Right renal cortex interstitium (tissue), 3 donors: ENCODE data around the gene TGFBR3L. TPM values are rescaled to one million over a fixed set of nuclear protein-coding genes. Genes with fewer than 3 reads are reported as not detected.

Experiments
- DNase-seq, 3 donors: peaks; one replicate each; pipeline ENCODE4 v3.0.0-alpha.2; 2013; ENCODE audit warnings: low read depth in 3 of 3, low spot score in 2 of 3
- polyA plus RNA-seq, 3 donors: library from polyadenylated mRNA; unstranded; fragments of 120-200 nt; gene quantifications; one replicate each; pipeline ENCODE4 v1.2.1, GENCODE V29; 2013; ENCODE audit not compliant: insufficient read length in 3 of 3

TGFBR3L gene
- under 1 TPM; 0.12 to 0.45 (median 0.32) TPM for polyA plus RNA-seq

DNA sequence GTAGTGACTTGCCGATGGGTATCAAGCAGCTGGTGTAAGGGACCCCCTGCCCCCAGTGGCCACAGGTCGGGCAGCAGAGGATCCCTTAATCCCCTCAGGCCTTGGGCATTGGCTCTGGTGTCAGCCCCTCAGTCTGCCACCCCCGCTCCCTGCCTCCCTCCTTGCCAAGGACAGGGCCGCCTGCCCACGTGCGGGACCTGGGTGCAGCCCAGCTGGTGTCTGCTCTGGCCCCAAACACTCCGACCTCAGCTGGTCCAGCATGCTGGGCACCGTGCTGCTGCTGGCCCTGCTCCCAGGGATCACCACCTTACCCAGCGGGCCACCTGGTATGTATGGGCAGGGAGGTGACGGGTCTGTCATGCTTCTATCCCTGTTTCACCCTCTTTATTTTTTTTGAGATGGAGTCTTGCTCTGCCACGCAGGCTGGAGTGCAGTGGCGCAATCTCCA lies at the start of gene TGFBR3L:
TSS of gene TGFBR3L (plus strand) at position 233 of the 448 bp plus-strand sequence.
- no peak for DNase-seq

DNA sequence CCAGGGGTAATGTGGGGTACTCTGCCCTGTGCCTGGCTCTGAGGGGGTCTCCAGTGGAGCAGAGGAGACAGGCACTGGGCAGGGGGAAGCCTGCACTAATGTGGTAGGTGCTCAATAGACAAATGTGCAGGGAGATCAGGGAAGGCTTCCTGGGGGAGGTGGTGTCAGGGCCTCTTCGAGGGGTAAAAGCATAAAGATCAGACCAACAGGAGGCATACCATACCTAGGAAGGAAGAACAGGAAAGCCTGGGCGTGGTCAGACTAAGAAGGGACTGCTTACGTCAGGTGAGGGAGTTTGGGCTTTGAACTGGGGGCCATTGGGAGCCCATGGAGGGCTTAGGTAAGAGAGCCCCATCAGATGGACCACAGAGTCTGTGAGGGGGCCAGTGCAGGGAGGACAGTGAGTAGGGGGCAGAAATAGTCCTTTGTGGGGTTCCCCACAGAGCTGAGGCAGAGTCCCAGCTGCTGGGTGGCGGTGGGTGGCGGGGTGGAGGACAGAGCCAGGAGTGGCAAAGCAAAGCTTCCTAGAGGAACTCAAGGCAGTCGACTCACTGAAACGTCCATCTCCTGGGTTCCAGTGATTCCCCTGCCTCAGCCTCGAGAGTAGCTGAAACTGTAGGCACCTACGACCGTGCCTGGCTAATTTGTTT lies 49.2 kb upstream of the TGFBR3L start:
- DNase-seq: no peak

DNA sequence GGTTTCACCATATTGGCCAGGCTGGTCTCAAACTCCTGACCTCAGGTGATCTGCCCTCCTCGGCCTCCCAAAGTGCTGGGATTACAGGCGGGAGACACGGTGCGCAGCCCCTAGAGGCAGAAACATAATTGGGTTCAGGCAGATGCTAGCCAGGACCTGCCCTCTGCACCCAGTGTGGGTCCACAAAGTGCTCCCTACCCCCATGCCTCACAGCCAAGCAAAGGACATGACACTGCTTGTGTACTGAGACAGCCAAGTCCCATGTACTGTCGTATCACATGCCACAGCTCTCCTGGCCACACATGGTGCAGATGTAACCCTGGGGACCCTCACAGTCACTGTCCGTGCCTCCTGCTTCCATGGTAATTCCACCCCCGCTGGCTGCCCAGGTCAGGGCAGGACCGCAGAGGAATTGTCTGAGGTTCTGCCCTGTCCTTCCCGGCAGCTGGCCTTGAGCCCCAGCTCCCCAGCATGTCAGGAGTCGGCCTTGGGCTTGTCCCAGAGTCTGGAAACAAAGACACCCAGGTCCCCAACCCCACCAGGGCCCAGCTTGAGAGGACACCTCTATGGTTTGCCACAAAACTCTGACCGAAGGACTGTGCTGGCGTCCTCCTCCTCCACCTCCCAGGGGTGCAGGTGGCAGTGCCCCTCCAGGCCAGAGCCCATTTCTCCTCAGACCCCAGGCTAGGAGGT lies 48.1 kb upstream of the TGFBR3L start:
- DNase-seq: no peak

DNA sequence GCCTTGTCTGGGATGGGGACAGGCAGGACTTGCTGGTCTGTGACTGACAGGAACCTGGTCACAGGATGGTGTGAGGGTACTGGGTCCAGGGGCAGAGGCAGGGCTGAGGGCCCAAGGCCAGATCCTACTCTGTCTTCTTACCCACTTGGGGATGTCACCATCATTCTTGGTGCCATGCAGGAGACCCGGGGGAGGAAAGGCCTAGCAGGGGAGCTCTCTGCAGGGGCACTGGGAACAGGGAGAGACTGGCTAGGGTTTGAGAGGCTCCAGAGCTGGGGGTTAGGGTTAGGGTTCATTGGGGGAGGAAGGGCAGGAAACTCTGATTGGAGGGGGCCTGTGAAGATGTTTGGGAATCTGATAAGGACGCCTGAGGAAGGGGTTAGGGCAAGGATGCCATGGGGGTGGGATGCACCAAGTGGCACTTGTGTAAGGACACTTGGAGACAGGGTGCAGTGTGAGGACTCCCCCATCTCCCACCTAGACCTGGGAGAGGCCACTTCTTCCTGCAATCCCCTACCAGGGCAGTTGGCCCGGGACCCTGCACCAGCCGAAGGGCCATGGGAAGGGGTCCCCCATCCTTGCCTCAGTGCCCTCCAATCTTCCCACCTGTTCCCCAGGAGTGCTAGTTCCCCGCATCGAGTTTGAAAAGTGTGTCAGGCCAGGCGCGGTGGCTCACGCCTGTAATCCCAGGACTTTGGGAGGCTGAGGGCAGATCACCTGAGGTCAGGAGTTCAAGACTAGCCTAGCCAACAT lies 47.4 kb upstream of the TGFBR3L start:
- no peak for DNase-seq

DNA sequence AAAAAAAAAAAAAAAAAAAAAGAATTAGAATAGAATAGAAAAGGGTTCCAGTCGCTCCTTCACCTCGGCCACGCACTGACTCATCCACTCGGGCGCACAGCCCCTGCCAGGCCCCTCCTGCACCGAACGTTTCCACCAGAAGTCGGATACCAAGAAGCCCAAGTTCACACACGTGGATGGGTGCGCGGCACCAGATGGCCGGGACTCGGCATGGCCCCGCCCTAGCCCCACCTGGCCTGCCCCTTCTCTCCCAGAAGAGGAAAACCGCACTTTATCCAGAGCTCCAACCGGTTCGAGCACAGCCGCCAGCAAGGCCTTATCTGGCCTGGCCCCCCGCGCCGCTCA lies 46.3 kb upstream of the TGFBR3L start:
- no peak for DNase-seq

DNA sequence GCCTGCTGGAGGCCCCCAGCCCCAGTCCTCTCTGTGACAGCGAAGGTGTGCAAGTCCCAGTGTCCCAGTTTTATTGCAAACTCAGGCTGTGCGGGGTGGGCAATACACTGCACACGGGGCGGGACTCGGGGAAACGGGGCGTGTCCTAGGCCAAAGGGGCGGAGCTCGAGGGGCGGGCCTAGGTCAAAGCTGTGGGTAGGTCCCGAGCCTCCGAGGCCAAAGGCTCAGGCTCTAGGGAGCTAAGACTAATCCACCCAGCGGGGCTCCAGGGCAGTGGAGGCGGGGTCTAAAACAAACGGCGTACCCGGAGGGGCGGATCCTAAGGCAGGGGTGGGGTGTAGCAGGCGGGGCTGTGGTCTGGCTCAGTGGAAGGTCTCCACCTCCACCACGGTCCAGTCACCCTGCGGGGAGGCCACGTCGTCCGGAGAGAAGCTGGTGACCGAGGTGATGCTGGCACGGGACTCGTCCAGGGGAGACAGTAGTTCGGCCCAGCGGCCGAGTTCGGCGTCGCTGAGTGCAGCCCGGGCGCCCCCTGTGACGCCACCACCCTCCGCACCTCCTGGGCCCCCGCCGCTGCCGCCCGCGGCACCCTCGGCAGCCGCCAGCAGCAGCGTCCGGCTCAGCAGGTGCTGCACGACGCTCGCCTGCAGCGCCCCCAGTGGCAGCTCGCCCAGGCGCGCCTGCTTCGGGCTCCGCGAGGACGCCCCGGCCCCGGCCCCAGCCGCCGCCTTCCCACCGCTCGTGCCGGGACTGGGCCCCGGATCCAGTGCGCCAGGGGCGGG lies 45.8 kb upstream of the TGFBR3L start:
- no peak for DNase-seq

DNA sequence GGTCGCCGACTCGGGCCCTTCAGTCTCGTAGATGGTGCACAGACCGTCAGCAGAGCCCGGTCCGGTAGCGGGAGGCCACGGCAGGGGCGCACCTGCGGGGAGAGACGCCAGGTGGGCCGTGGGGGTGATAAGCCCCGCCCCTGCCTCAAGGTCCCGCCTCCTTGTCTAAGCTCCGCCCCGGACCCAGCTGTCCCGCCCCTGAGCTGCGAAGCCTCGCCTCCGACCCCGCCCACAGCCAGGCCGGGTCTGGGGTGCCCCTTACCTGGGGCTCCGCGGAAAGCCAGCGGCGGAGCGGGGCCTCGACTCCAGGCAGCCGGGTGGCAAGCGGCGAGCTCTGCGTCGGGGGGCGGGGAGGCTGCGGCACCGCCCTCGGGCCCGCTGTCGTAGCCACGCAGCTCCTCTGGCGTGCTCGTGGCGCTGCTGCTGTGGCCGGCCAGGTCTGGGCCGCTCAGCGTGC lies 45.1 kb upstream of the TGFBR3L start:
- no peak for DNase-seq

DNA sequence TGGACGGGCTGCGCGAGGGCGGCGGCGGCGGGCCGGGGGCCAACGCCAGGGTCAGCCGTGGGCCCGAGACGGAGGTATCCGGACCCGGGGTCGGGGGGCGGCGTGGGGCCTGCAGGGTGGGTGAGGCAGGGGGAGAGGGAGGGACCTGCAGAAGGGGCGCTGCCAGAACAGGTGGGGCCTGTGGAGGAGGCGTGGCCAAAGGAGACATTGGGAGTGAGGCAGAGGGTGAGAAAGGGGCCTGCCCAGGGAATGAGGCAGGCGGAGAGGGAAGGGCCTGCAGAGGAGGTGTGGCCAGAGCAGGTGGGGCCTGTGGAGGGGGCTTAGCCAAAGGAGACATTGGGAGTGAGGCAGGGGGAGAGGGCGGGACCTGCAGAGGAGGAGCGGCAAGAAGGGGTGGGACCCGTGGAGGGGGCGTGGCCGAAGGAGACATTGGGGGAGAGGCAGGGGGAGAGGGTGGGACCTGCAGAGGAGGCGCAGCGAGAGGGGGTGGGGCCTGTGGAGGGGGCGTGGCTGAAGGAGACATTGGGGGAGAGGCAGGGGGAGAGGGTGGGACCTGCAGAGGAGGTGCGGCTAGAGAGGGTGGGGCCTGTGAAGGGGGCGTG lies 44.6 kb upstream of the TGFBR3L start:
- DNase-seq: no peak

DNA sequence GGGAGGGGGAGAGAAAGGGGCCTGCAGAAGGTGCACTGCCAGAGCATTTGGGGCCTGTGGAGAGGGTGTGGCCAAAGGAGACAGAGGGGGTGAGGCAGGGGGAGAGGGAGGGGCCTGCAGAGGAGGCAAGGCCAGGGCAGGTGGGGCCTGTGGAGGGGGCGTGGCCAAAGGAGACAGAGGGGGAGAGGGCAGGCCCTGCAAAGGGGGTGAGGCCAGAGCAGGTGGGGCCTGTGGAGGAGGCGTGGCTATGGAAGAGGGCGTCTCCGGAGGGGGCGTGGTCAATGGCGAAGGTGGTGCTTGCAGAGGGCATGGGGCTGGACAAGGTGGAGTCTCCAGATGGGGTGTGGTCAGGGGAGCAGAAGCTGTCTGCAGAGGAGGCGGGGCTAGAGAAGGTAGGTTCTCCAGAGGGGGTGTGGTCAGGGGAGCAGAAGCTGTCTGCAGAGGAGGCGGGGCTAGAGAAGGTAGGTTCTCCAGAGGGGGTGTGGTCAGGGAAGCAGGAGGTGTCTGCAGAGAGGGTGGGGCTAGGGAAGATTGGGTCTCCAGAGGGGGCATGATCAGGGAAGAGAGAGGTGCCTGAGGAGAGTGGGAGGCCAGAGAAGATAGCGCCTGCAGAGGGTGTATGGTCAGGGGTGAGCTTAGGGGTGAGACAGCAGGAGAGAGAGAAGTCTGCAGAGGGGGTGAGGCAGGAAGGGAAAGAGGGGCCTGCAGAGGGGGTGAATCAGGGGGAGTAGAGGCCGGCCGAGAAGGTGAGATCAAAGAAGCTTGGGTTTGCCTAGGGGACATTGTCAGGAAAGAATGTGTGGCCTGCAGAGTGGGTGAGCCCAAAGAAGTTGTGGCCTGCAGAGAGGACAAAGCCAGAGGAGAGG lies 43.8 kb upstream of the TGFBR3L start:
- no peak for DNase-seq

DNA sequence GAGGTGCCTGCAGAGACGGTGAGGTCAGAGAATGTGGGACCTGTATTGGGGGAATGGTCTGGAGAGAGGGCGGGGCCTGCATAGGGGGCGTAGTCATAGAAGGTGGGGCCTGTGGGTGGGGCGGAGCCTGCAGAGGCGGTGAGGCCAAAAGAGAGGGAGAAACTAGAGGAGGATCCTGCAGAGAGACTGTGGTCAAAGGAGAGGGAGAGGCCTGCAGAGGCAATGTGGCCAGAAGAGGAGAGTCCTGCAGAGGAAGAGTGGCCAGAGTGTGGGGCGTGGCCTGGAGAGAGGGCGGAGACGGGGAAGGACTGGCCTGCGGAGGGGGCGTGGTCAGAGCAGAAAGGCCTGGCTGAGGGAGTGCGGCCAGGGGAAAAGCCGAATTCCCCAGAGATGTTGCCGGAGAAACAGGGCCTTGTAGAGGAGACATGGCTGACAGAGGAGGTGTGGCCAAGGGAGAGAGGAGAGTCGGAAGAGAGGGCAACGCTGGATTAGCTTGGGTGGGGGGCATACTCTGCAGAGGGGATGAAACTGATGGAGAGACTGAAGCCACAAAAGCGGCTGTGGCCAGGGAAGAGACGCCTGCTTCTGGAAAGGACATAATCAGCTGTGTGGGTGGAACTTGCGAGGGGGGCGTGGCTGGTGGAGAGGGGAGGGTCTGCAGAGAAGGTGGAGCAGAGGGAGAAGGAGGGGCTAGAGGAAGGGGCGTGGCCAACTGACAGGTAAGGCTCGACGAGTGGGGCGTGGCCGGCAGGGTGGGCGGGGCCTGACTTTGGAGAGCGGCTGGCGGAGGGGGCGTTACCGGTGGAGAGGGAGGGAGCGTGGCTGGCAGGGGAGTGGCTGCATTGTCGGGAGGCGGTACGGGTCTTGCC lies 43.0 kb upstream of the TGFBR3L start:
- DNase-seq: no peak

DNA sequence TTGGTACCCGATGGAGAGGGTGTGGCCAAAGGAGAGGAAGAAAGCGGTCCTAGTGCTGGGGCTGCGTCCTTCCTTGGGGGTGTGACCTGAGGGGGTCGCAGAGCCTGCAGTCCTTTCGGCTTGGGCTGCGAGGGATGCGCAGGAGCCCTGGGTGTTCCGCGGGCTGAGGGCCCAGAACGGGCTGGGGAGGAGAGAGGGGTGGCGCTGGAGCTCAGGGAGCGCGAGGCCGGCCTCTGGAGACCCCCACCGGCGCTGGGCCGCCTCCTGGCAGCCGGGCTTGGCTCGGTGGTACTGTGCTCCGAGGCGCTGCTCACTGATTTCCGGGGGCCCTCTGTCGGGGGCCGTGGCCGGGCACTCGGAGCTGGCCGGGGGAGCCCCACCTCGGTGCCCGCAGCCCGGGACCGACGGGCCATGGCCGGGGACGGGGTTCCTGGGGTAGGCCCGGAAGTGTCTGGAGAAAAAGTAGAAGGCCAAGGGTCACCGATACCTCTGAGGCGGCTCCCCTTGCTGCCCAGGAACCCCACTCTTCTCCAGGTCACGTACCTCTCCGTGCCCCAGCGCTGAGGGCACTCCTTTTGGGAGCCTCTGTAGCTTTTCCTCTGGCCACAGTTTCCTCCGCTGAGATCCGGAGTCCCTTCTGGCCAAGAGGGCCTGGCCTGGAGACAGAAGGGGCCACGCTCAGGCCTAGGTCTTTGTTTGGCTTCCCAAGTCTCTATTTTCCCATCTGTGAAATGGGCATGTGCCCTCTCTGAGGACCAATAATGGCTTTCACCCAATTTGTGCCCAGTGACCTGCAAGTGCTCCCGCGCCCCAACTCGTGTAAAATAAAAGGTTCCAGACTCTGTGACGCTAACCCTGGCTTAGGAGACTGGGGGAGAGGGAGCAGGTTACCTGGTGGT lies 42.1 kb upstream of the TGFBR3L start:
- DNase-seq: no peak

DNA sequence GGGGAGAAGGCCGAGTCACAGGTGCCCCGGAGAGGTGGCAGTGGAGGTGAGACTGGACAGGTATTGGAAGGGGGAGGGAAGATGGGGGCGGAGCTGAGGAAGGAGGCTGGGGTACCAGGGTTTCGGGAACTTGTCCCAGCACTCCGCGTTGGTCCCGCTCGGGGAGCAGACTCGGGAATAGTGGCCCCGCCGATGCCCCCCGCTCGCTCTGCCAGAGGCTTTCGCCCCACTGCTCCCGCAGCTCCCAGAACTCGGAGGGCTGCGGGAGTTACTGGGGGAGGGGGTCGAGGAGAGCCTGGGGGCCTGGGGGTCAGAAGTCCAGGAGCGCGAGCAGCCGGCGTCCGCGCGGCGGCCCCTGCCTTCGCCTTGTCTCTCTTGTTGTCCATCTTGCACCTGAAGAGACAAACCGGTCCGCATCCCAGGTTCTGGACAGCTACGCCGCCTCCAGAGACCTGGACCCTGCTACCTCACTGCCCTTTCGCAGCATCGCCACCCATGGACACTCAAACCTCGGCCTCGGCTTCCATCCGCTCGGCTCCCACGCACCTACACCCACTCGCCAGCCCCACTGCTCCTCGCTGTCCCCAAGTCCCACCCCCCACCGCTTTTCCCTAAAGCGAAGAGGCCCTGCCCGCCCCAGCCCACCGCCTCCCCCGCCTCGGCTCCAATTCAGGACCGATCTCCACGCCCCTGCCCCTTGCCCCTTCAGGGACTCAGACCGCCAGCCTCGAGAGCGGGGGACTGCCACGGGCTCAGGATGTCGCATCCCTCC lies 41.1 kb upstream of the TGFBR3L start:
- DNase-seq: no peak

DNA sequence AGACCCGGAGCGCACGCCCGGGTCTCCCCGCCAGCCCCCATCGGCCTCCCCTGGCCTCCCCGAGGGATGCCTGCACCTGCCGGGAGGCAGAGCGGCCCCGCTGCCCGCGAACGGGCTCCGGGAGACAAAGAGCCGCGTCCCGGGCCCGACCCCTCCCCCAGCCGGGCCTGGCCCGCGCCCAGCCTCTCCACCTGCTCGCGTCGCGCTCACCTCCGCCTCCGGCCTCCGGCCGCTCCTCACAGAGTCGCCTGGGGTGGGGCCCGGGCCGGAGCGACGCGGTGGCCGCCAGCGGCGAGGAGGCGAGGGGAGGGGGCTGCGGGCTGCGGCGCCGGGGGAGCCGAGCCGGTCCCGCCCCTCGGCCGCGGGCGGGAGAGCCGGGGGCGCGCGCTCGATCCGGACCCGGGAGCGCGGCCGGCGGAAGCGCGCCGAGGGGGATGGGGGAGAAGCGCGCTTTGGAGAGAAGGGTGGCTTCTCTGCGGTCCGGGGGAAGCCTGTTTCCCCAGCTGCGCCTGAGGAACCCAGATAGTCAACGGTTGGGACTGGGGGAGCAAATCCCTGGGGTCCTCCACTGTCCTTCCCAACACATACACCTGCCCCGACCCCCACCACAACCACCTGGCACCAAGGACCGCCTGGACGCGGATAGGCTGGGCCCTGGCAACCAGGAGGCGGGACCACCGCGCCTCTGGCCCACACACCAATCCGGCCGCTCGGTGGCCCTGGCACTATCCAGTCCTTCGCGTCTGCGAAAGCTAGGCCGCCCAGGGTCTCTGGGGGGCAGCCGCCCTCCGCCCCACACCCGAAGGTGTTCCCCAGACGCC lies 40.3 kb upstream of the TGFBR3L start, which contains the start of gene PRR36:
TSS of gene PRR36 (minus strand) at position 315 of the 821 bp plus-strand sequence. CDS start 701 bp downstream, outside the sequence.
- DNase-seq: no peak

DNA sequence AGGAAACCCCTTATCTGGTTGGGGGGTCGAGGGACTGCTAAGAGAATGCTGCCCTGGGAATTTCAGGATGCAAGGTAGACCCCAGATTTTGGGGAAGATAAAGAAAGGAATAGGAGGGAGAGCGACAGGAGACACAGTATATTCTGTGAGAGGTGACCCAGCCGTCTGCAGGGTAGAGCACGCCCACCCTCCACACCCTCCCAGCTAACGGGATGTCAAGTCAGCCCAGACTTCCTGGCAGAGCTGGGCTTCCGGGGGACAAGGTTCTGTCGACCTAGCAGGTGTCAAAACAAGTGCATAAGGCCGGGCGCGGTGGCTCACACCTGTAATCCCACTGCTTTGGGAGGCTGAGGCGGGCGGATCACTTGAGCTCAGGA lies 39.7 kb upstream of the TGFBR3L start:
- DNase-seq: no peak

DNA sequence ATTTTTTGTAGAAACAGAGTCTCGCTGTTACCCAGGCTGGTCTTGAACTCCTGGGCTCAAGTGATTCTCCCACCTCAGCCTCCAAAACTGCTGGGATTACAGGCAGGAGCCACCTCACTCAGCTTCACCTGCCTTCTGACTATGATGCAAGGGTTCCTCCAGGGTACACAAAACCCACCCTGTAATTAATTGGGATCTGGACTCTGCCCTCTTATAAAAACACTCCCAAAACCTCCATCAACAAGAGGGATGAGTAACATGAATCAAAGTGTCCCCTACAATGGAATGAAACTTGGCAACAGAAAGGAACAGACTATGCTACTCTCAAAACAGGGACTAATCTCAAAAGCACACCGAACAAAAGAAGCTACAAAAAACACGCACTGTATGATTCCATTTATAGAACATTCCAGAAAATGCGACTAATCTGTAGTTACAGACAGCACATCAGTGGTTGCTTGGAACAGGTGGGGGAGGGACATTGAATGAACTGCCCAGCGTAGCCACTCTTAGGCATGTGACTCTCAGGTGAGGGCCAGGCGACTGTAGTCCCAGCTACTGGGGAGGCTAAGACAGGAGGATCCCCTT lies 37.3 kb upstream of the TGFBR3L start:
- no peak for DNase-seq
